IPS DF 6.9 (cell line): ENCODE measurements around the gene CLK4.
"Not testable (repeated sequence)": the region's sequence is repeated elsewhere in the genome, so short reads cannot be mapped to it uniquely, and the experiment has no call there.

Experiments
- DNase-seq: peaks from one replicate; pipeline ENCODE4 v3.0.0-alpha.2; 2013; ENCODE audit warnings: low read depth, low spot score
- H3K27ac ChIP-seq: one replicate; pipeline ENCODE4 v1.5.1; 2013; ENCODE audit warnings: low read length, control low read depth
- H3K27me3 ChIP-seq: 2 replicates; pipeline ENCODE4 v1.6.1; 2013; ENCODE audit warnings: mild to moderate bottlenecking, low read length; ENCODE audit not compliant: control insufficient read depth, insufficient read depth
- H3K36me3 ChIP-seq: 2 replicates; pipeline ENCODE4 v1.6.1; 2013; ENCODE audit warnings: low read length; ENCODE audit not compliant: control insufficient read depth, insufficient read depth
- H3K4me1 ChIP-seq: 2 replicates; pipeline ENCODE4 v1.6.1; 2013; ENCODE audit warnings: low read length; ENCODE audit not compliant: control insufficient read depth, insufficient read depth
- H3K4me3 ChIP-seq: 2 replicates; pipeline ENCODE4 v1.5.1; 2013; ENCODE audit warnings: mild to moderate bottlenecking, low read length
- H3K9me3 ChIP-seq: 2 replicates; pipeline ENCODE4 v1.6.1; 2013; ENCODE audit warnings: low read length, inconsistent platforms; ENCODE audit not compliant: control insufficient read depth, insufficient read depth
- WGBS: extraction: QIAGEN DNeasy Blood & Tissue Kit; methylation state at CpG from one replicate; pipeline ENCODE4 v1.1.7; 2013; ENCODE audit warnings: mixed read lengths, missing lambda C conversion rate; ENCODE audit not compliant: insufficient read length, insufficient coverage; 5-methylcytosine and 5-hydroxymethylcytosine counted together

CLK4 gene

GRCh38 chr5:178587763-178588611 lies 38.9 kb downstream of the CLK4 start:
- no CpG with 5 or more reads among the region's 13 CpGs for WGBS
- no peaks in the 10 kb centered on the region for H3K9me3 ChIP-seq
- no peak for DNase-seq
- no peak overlapping the region for H3K27ac ChIP-seq
- H3K36me3 ChIP-seq: no peaks in the 10 kb centered on the region
- peaks cover 13% of the 10 kb centered on the region for H3K27me3 ChIP-seq
- no peak overlapping the region for H3K4me3 ChIP-seq
- peaks cover 6% of the 10 kb centered on the region for H3K4me1 ChIP-seq

GRCh38 chr5:178586396-178586795 lies 40.5 kb downstream of the CLK4 start:
- no peak for DNase-seq
- Histone ChIP-seq H3K36me3 (no peaks in the 10 kb centered on the region), H3K4me3 (no peak overlapping the region), H3K27me3 (peaks cover 11% of the 10 kb centered on the region), H3K27ac (no peak overlapping the region), H3K9me3 (no peaks in the 10 kb centered on the region), H3K4me1 (peaks cover 6% of the 10 kb centered on the region)
- no CpG with 5 or more reads among the region's 2 CpGs for WGBS

GRCh38 chr5:178585421-178585820 lies 41.4 kb downstream of the CLK4 start:
- not testable (repeated sequence) for H3K9me3 ChIP-seq, H3K36me3 ChIP-seq, H3K27ac ChIP-seq, DNase-seq, H3K4me3 ChIP-seq, H3K4me1 ChIP-seq
- H3K27me3 ChIP-seq: peaks cover 11% of the 10 kb centered on the region
- no CpG with 5 or more reads among the region's 11 CpGs for WGBS

GRCh38 chr5:178583279-178583678 lies 43.6 kb downstream of the CLK4 start:
- H3K27me3 ChIP-seq: no peaks in the 10 kb centered on the region
- no peak for DNase-seq
- H3K9me3 ChIP-seq: no peaks in the 10 kb centered on the region
- H3K4me1 ChIP-seq: no peaks in the 10 kb centered on the region; the same call in 1 of the 2 replicates
- H3K4me3 ChIP-seq: no peak overlapping the region
- H3K27ac ChIP-seq: no peak overlapping the region
- no CpG with 5 or more reads among the region's 8 CpGs for WGBS
- H3K36me3 ChIP-seq: no peaks in the 10 kb centered on the region

- no peak overlapping the region for H3K4me3 ChIP-seq
- WGBS: no CpG with 5 or more reads among the region's 13 CpGs
- H3K9me3 ChIP-seq: no peaks in the 10 kb centered on the region
- no peak for DNase-seq
- H3K36me3 ChIP-seq: no peaks in the 10 kb centered on the region
- H3K27me3 ChIP-seq: no peaks in the 10 kb centered on the region
- H3K4me1 ChIP-seq: peaks cover 3% of the 10 kb centered on the region; the same call in 1 of the 2 replicates
- H3K27ac ChIP-seq: no peak overlapping the region
Observed at GRCh38 chr5:178582291-178582690, 44.6 kb downstream of the CLK4 start.

GRCh38 chr5:178581621-178582020 lies 45.2 kb downstream of the CLK4 start:
- Histone ChIP-seq H3K27me3 (no peaks in the 10 kb centered on the region), H3K36me3 (no peaks in the 10 kb centered on the region), H3K4me3 (no peak overlapping the region), H3K27ac (no peak overlapping the region), H3K4me1 (peaks cover 3% of the 10 kb centered on the region), H3K9me3 (no peaks in the 10 kb centered on the region)
- WGBS: no CpG with 5 or more reads among the region's 3 CpGs
- no peak for DNase-seq

- H3K27ac ChIP-seq: no peak overlapping the region
- H3K4me3 ChIP-seq: no peak overlapping the region
- no peaks in the 10 kb centered on the region for H3K9me3 ChIP-seq
- no peaks in the 10 kb centered on the region for H3K27me3 ChIP-seq
- H3K36me3 ChIP-seq: no peaks in the 10 kb centered on the region
- WGBS: no CpG with 5 or more reads among the region's 15 CpGs
- no peak for DNase-seq
- H3K4me1 ChIP-seq: peaks cover 3% of the 10 kb centered on the region
Observed at GRCh38 chr5:178580271-178580955, 46.4 kb downstream of the CLK4 start.

- WGBS: no CpG with 5 or more reads among the region's 7 CpGs
- H3K9me3 ChIP-seq: no peaks in the 10 kb centered on the region
- H3K4me3 ChIP-seq: no peak overlapping the region
- DNase-seq: no peak
- no peak overlapping the region for H3K27ac ChIP-seq
- no peaks in the 10 kb centered on the region for H3K27me3 ChIP-seq
- H3K4me1 ChIP-seq: peaks cover 3% of the 10 kb centered on the region
- no peaks in the 10 kb centered on the region for H3K36me3 ChIP-seq
Observed at GRCh38 chr5:178577944-178578343, 48.9 kb downstream of the CLK4 start.

- Histone ChIP-seq H3K27me3 (no peaks in the 10 kb centered on the region), H3K4me3 (peak overlapping the region; percentile 43; the same call in 1 of the 2 replicates), H3K36me3 (no peaks in the 10 kb centered on the region), H3K27ac (no peak overlapping the region), H3K9me3 (no peaks in the 10 kb centered on the region), H3K4me1 (peaks cover 3% of the 10 kb centered on the region)
- no peak for DNase-seq
- no CpG with 5 or more reads among the region's 31 CpGs for WGBS
Observed at GRCh38 chr5:178577376-178577839, 49.4 kb downstream of the CLK4 start.

- Histone ChIP-seq H3K27me3 (no peaks in the 10 kb centered on the region), H3K4me3 (peak overlapping the region; percentile 43; the same call in 1 of the 2 replicates), H3K4me1 (peaks cover 3% of the 10 kb centered on the region), H3K27ac (no peak overlapping the region), H3K36me3 (no peaks in the 10 kb centered on the region), H3K9me3 (no peaks in the 10 kb centered on the region)
- DNase-seq: no peak
- WGBS: no CpG with 5 or more reads among the region's 92 CpGs
Observed at GRCh38 chr5:178576591-178577351, 50.1 kb downstream of the CLK4 start.
